Stomach (tissue), 4 donors: ENCODE data around the gene RSPO1.

ENCODE experiments used
- CTCF ChIP-seq, 7 experiments: fragments of 450-650 bp in 4 of 7; fragments of 200-600 bp in 3 of 7; sonication (generic) in 3 of 7; IDR thresholded peaks; one replicate each; pipeline ENCODE4 v1.5.1; 2016 to 2019; ENCODE audit warnings: antibody characterized with exemption in 7 of 7, control low read depth in 2 of 7, mild to moderate bottlenecking in 1 of 7
- POLR2AphosphoS5 ChIP-seq, 3 donors: sonication (generic); formaldehyde crosslinking; IDR thresholded peaks; one replicate each; pipeline ENCODE4 v1.6.1; 2016; ENCODE audit warnings: antibody characterized with exemption in 3 of 3

DNA sequence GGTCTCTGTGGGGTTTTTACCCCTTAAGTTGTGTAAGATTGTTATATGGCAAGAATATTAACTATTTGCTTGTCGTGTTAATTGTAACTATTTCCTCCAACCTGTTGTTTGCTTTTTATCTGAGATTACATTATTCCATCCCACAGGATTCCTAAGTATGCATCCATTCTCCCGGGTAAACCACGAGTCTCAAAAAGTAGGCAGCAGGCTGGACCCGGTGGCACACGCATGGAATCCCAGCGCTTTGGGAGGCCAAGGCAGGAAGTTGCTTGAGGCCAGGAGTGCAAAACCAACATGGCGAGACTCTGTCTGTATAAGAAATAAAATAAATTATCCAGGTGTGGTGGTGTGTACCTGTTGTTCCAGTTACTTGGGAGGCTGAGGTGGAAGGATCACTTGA lies 12.6 kb upstream of the RSPO1 start:
- TF ChIP-seq CTCF (IDR thresholded peaks at IDR 0.05): no peak
- no peak for TF ChIP-seq POLR2AphosphoS5 (IDR thresholded peaks at IDR 0.05)
